HepG2 (cell line): ENCODE data around the gene CPNE1. TPM values are rescaled to one million over a fixed set of nuclear protein-coding genes. Genes with fewer than 3 reads are reported as not detected.

Experiments
- ELF4 ChIP-seq: sonication (generic); formaldehyde crosslinking; IDR thresholded peaks from 2 replicates; pipeline ENCODE4 v1.5.0; 2020; ENCODE audit warnings: missing genetic modification reagents, mild to moderate bottlenecking, moderate library complexity, borderline replicate concordance
- EP300 ChIP-seq, 3 experiments: sonication (generic) in 1 of 3; formaldehyde crosslinking in 1 of 3; IDR thresholded peaks; 2 replicates each; pipeline versions ENCODE4 v1.5.1 to v1.6.1; 2011 to 2020; ENCODE audit warnings: low read depth in 2 of 3, low read length in 2 of 3, borderline replicate concordance in 1 of 3, improper control_type of control experiment in 1 of 3, mild to moderate bottlenecking in 1 of 3, missing genetic modification reagents in 1 of 3, moderate library complexity in 1 of 3
- IKZF4 ChIP-seq: sonication (generic); formaldehyde crosslinking; IDR thresholded peaks from 2 replicates; pipeline ENCODE4 v1.5.1; 2020; ENCODE audit warnings: borderline replicate concordance, mild to moderate bottlenecking, low read depth, missing genetic modification reagents; ENCODE audit errors: not compliant biosample characterization
- NR2F2 ChIP-seq: IDR thresholded peaks from 2 replicates; pipeline ENCODE4 v1.6.1; 2012; ENCODE audit warnings: low read depth, inconsistent platforms, borderline replicate concordance
- POLR2AphosphoS2 ChIP-seq: IDR thresholded peaks from 2 replicates; pipeline ENCODE4 v1.6.1; 2011; ENCODE audit warnings: low read depth, low read length, improper control_type of control experiment
- SIX1 ChIP-seq: sonication (generic); formaldehyde crosslinking; IDR thresholded peaks from 2 replicates; pipeline ENCODE4 v1.4.0; 2020; ENCODE audit warnings: missing genetic modification reagents, borderline replicate concordance
- SOX5 ChIP-seq: IDR thresholded peaks from 2 replicates; pipeline ENCODE4 v1.6.1; 2016; ENCODE audit warnings: borderline replicate concordance
- ZBTB44 ChIP-seq: sonication (generic); formaldehyde crosslinking; IDR thresholded peaks from 2 replicates; pipeline ENCODE4 v1.4.0; 2020; ENCODE audit warnings: missing genetic modification reagents
- ZNF225 ChIP-seq: sonication (generic); formaldehyde crosslinking; IDR thresholded peaks from 2 replicates; pipeline ENCODE4 v1.4.0; 2020; ENCODE audit warnings: mild to moderate bottlenecking, missing genetic modification reagents
- ZNF883 ChIP-seq: sonication (generic); formaldehyde crosslinking; IDR thresholded peaks from 2 replicates; pipeline ENCODE4 v1.5.1; 2020; ENCODE audit warnings: mild to moderate bottlenecking, missing genetic modification reagents; ENCODE audit errors: not compliant biosample characterization
- ZSCAN31 ChIP-seq: sonication (generic); formaldehyde crosslinking; IDR thresholded peaks from 2 replicates; pipeline ENCODE4 v1.5.0; 2020; ENCODE audit warnings: low read depth, mild to moderate bottlenecking, missing genetic modification reagents
- polyA plus RNA-seq, 8 experiments: library from polyadenylated mRNA; depleted of rRNA in 3 of 8; stranded (reverse) in 7 of 8; unstranded in 1 of 8; fragments of >200 nt; fragmentation: Illumina TruSeq in 4 of 8; extraction: Trizol in 4 of 8; gene quantifications; 2 replicates each; pipeline versions ENCODE4 v1.2.1 to v1.2.3, GENCODE V29; 2011 to 2016; ENCODE audit warnings: low read depth in 4 of 8, missing spikeins in 1 of 8, mixed read lengths in 1 of 8; ENCODE audit not compliant: insufficient read depth in 1 of 8
- total RNA-seq, 5 experiments: library from RNA; depleted of rRNA; stranded (reverse); fragments of >200 nt; fragmentation: Illumina TruSeq; extraction: Trizol; gene quantifications; 2 replicates each; pipeline ENCODE4 v1.2.3, GENCODE V29; 2016; ENCODE audit warnings: low read depth in 1 of 5
- TF ChIP-seq, protein P1 (sequence below): sonication (generic); formaldehyde crosslinking; IDR thresholded peaks from 2 replicates; pipeline ENCODE4 v1.4.0; 2020; ENCODE audit warnings: mild to moderate bottlenecking, missing genetic modification reagents
- TF ChIP-seq, protein P2 (sequence below): sonication (generic); formaldehyde crosslinking; IDR thresholded peaks from 2 replicates; pipeline ENCODE4 v1.4.0; 2020; ENCODE audit warnings: mild to moderate bottlenecking, missing genetic modification reagents

CPNE1 gene
- total and polyA plus RNA-seq, 2 of the 13 experiments (the other 11 are each of a cell fraction or from before 2014, with no cell fraction given) = 408 to 431 TPM

- TF ChIP-seq, protein P1, sequence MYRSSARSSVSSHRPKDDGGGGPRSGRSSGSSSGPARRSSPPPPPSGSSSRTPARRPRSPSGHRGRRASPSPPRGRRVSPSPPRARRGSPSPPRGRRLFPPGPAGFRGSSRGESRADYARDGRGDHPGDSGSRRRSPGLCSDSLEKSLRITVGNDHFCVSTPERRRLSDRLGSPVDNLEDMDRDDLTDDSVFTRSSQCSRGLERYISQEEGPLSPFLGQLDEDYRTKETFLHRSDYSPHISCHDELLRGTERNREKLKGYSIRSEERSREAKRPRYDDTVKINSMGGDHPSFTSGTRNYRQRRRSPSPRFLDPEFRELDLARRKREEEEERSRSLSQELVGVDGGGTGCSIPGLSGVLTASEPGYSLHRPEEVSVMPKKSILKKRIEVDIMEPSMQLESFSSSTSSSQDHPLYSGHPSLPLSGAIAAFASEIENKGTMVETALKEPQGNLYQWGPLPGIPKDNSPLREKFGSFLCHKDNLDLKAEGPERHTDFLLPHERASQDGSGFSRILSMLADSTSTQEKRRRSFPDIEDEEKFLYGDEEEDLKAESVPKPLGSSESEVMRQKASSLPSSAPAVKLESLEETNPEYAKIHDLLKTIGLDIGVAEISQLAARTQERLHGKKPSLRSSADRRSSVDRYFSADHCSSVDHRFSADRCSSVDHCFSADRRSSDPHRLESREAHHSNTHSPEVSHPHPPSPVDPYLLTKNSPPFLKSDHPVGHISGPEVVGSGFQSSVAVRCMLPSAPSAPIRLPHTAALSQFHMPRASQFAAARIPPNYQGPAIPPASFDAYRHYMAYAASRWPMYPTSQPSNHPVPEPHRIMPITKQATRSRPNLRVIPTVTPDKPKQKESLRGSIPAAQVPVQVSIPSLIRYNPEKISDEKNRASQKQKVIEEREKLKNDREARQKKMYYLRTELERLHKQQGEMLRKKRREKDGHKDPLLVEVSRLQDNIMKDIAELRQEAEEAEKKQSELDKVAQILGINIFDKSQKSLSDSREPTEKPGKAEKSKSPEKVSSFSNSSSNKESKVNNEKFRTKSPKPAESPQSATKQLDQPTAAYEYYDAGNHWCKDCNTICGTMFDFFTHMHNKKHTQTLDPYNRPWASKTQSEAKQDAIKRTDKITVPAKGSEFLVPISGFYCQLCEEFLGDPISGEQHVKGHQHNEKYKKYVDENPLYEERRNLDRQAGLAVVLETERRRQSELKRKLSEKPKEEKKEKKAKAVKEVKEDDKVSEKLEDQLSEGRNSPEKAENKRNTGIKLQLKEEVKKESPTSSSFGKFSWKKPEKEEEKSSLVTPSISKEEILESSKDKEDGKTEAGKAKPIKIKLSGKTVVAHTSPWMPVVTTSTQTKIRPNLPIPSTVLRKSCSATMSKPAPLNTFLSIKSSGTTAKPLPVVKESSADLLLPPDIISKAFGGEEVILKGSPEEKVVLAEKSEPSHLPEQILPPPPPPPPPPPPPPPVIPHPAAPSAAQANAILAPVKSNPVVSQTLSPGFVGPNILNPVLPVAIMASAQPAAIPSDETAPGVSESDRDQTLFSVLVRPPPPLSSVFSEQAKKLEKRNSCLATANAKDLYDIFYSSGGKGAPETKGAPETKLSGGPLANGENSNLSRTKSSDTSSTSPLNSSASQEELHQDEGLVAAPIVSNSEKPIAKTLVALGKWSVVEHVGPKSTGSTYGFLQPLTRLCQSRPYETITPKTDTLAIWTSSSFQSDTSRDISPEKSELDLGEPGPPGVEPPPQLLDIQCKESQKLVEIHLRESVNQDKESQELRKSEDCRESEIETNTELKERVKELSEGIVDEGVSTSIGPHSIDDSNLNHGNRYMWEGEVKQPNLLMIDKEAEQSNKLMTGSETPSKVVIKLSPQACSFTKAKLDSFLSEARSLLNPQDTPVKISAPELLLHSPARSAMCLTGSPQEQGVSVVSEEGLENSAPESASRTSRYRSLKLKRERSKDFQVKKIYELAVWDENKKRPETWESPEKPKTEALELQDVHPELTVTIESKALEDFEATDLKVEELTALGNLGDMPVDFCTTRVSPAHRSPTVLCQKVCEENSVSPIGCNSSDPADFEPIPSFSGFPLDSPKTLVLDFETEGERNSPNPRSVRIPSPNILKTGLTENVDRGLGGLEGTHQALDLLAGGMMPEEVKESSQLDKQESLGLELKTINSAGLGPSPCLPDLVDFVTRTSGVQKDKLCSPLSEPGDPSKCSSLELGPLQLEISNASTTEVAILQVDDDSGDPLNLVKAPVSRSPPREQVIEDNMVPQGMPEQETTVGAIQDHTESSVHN (CRISPR knock-in tag) = 0 out of 2 replicates have a peak, but pooled peaks have one; percentile 50
- TF ChIP-seq ZNF225 (CRISPR knock-in tag) (no peak), ZSCAN31 (0 out of 2 replicates have a peak, but pooled peaks have one; percentile 53), ZNF883 (CRISPR knock-in tag) (peak; percentile 54), POLR2AphosphoS2 (no peak), ELF4 (CRISPR knock-in tag) (peak; percentile 58; the same call in 1 of the 2 replicates), SOX5 (CRISPR knock-in tag) (peak; percentile 31; the same call in 1 of the 2 replicates), ZBTB44 (CRISPR knock-in tag) (no peak), EP300 (IDR thresholded peaks at IDR 0.05; ENCODE audit: low read depth in 2 of 2, low read length in 2 of 2) (no peak), EP300 (CRISPR knock-in tag; IDR thresholded peaks at IDR 0.05; ENCODE audit: borderline replicate concordance) (peak; percentile 18; the same call in 1 of the 2 replicates), SIX1 (CRISPR knock-in tag) (peak; percentile 57; the same call in 1 of the 2 replicates), IKZF4 (CRISPR knock-in tag) (peak; percentile 52), NR2F2 (no peak)
- TF ChIP-seq, protein P2, sequence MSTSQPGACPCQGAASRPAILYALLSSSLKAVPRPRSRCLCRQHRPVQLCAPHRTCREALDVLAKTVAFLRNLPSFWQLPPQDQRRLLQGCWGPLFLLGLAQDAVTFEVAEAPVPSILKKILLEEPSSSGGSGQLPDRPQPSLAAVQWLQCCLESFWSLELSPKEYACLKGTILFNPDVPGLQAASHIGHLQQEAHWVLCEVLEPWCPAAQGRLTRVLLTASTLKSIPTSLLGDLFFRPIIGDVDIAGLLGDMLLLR = no peak
Observed at GRCh38 chr20:35700625-35701148, 36.0 kb upstream of the CPNE1 start (continued).
